Mesendoderm (in vitro differentiated cells): Measurements from ENCODE around the gene NGDN.
A peak's percentile ranks its signal among the peaks of the same experiment; 100 is the strongest.

Experiments
- DNase-seq: peaks from one replicate; pipeline ENCODE4 v3.0.0; 2013
- H2AK5ac ChIP-seq: 2 replicates; pipeline ENCODE4 v1.6.1; 2013; ENCODE audit warnings: low read length, inconsistent platforms
- H2BK120ac ChIP-seq: 2 replicates; pipeline ENCODE4 v1.6.1; 2013; ENCODE audit warnings: low read depth, mild to moderate bottlenecking, low read length, moderate library complexity, mixed read lengths
- H2BK15ac ChIP-seq: replicated peaks from 2 replicates; pipeline ENCODE4 v1.6.1; 2013; ENCODE audit warnings: low read depth, mild to moderate bottlenecking, moderate library complexity
- H2BK5ac ChIP-seq: 2 replicates; pipeline ENCODE4 v1.6.1; 2013; ENCODE audit warnings: low read length, inconsistent platforms
- H3K18ac ChIP-seq: 2 replicates; pipeline ENCODE4 v1.6.1; 2013; ENCODE audit warnings: mild to moderate bottlenecking, low read length, mixed read lengths
- H3K23ac ChIP-seq: one replicate; pipeline ENCODE4 v1.6.1; 2013; ENCODE audit warnings: low read length
- H3K27ac ChIP-seq: 2 replicates; pipeline ENCODE4 v1.5.1; 2013; ENCODE audit warnings: low read depth, mild to moderate bottlenecking, inconsistent platforms, low read length, moderate library complexity
- H3K27me3 ChIP-seq: 2 replicates; pipeline ENCODE4 v1.6.1; 2013; ENCODE audit warnings: low read length, control low read depth, mild to moderate bottlenecking, inconsistent platforms; ENCODE audit not compliant: insufficient read depth, poor library complexity
- H3K36me3 ChIP-seq: 2 replicates; pipeline ENCODE4 v1.6.1; 2013; ENCODE audit warnings: low read length, inconsistent platforms; ENCODE audit not compliant: control insufficient read depth, insufficient read depth
- H3K4ac ChIP-seq: one replicate; pipeline ENCODE4 v1.6.1; 2013; ENCODE audit warnings: low read depth, mild to moderate bottlenecking, low read length, moderate library complexity
- H3K4me1 ChIP-seq: 2 replicates; pipeline ENCODE4 v1.6.1; 2013; ENCODE audit warnings: low read depth, low read length, inconsistent platforms; ENCODE audit not compliant: control insufficient read depth
- H3K4me2 ChIP-seq: 2 replicates; pipeline ENCODE4 v1.6.1; 2013; ENCODE audit warnings: low read length
- H3K4me3 ChIP-seq: 2 replicates; pipeline ENCODE4 v1.5.1; 2013; ENCODE audit warnings: mild to moderate bottlenecking, low read length
- H3K56ac ChIP-seq: one replicate; pipeline ENCODE4 v1.6.1; 2013; ENCODE audit warnings: low read length
- H3K79me1 ChIP-seq: 2 replicates; pipeline ENCODE4 v1.6.1; 2013; ENCODE audit warnings: low read length, inconsistent platforms
- H3K79me2 ChIP-seq: 2 replicates; pipeline ENCODE4 v1.6.1; 2013; ENCODE audit warnings: mild to moderate bottlenecking, low read length; ENCODE audit not compliant: control insufficient read depth, insufficient read depth
- H3K9ac ChIP-seq: 2 replicates; pipeline ENCODE4 v1.6.1; 2013; ENCODE audit warnings: low read length, inconsistent platforms
- H4K5ac ChIP-seq: one replicate; pipeline ENCODE4 v1.6.1; 2013; ENCODE audit warnings: low read length
- H4K8ac ChIP-seq: one replicate; pipeline ENCODE4 v1.6.1; 2013; ENCODE audit warnings: low read depth, mild to moderate bottlenecking, control low read depth, low read length, moderate library complexity
- WGBS: extraction: QIAGEN DNeasy Blood & Tissue Kit; methylation state at CpG from one replicate; pipeline ENCODE4 v1.1.7; 2013; ENCODE audit warnings: low lambda C conversion rate, missing lambda C conversion rate; ENCODE audit not compliant: insufficient coverage; ENCODE audit errors: extremely low coverage; 5-methylcytosine and 5-hydroxymethylcytosine counted together

NGDN gene

DNA sequence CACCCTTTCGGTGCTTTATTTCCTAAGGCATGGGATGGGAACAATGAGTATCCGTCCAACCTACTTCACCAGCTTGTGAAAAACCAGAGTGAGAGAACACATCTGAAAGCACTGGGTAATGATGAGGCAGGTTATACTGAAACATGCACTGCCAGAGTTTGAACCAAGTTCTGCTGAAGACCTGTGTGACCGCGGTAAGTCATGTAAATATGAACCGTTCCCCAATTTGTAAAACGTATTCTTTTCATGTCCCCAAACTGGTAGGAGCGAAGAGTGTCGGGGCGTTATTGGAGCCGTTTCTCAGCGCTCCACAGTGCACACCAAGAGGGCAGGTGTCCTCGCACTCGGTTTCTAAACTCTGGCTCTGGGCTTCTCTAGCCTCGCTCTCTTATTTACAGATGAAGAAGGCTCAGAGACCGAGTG, 788 bp upstream of the NGDN start:
- H2BK120ac ChIP-seq: no peak overlapping the region
- H3K79me2 ChIP-seq: peaks cover 10% of the 10 kb centered on the region
- no peak overlapping the region for H2BK5ac ChIP-seq
- no peak for DNase-seq
- H3K27me3 ChIP-seq: no peaks in the 10 kb centered on the region
- no peaks in the 10 kb centered on the region for H3K4me1 ChIP-seq
- H3K4ac ChIP-seq: peak overlapping the region; percentile 38
- peak overlapping the region; percentile 71 for H3K18ac ChIP-seq
- peak overlapping the region; percentile 91 for H4K8ac ChIP-seq
- no CpG with 5 or more reads among the region's 15 CpGs for WGBS
- peak overlapping the region; percentile 21 for H3K4me3 ChIP-seq
- peak overlapping the region; percentile 85 for H3K56ac ChIP-seq
- peaks cover 7% of the 10 kb centered on the region for H3K79me1 ChIP-seq
- no peak overlapping the region for H2AK5ac ChIP-seq
- H3K23ac ChIP-seq: no peak overlapping the region
- no peaks in the 10 kb centered on the region for H3K36me3 ChIP-seq
- H4K5ac ChIP-seq: peak overlapping the region; percentile 99
- H3K9ac ChIP-seq: peak overlapping the region; percentile 57
- H3K27ac ChIP-seq: no peak overlapping the region
- H2BK15ac ChIP-seq: no peak overlapping the region
- H3K4me2 ChIP-seq: peak overlapping the region; percentile 57

- H3K4me3 ChIP-seq: peak overlapping the region; percentile 97
- H2BK120ac ChIP-seq: no peak overlapping the region
- H3K27ac ChIP-seq: no peak overlapping the region
- no peak overlapping the region for H2BK5ac ChIP-seq
- peaks cover 2% of the 10 kb centered on the region for H3K36me3 ChIP-seq
- H3K9ac ChIP-seq: peak overlapping the region; percentile 97
- H3K4me2 ChIP-seq: peak overlapping the region; percentile 52
- no peak overlapping the region for H4K5ac ChIP-seq
- DNase-seq: no peak
- no peak overlapping the region for H4K8ac ChIP-seq
- H3K4ac ChIP-seq: no peak overlapping the region
- H3K56ac ChIP-seq: peak overlapping the region; percentile 98
- H2BK15ac ChIP-seq: no peak overlapping the region
- no CpG with 5 or more reads among the region's 11 CpGs for WGBS
- H3K4me1 ChIP-seq: no peaks in the 10 kb centered on the region
- no peak overlapping the region for H2AK5ac ChIP-seq
- H3K18ac ChIP-seq: no peak overlapping the region
- H3K79me2 ChIP-seq: peaks cover 10% of the 10 kb centered on the region
- H3K27me3 ChIP-seq: no peaks in the 10 kb centered on the region
- peaks cover 7% of the 10 kb centered on the region for H3K79me1 ChIP-seq
- no peak overlapping the region for H3K23ac ChIP-seq
Observed at GRCh38 chr14:23469906-23470403, 452 bp downstream of the NGDN start.

DNA sequence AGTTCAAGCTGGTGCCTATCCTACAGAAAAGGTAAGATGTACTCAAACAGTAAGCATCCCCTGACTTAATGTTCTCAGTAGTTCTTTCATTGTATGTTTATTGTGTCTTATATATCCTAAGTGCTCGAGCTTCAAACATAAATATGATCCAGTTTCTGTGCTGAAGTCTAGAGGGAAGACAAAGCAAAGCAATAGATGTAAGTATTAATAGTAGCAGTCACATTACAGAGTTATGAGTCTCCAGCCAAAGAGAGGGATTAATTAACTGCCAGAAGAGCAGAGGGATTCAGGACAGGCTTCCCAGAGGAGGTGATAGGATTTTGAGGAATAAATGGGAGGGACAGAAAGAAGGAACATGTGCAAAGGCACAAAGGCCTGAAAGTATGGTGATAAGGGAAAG, 1.4 kb downstream of the NGDN start:
- H3K4me2 ChIP-seq: no peak overlapping the region
- peaks cover 10% of the 10 kb centered on the region for H3K79me2 ChIP-seq
- no CpG with 5 or more reads among the region's 1 CpG for WGBS
- peaks cover 2% of the 10 kb centered on the region for H3K36me3 ChIP-seq
- no peak overlapping the region for H3K56ac ChIP-seq
- H2BK15ac ChIP-seq: no peak overlapping the region
- H2BK5ac ChIP-seq: no peak overlapping the region
- no peak overlapping the region for H3K4ac ChIP-seq
- H3K18ac ChIP-seq: no peak overlapping the region
- peaks cover 7% of the 10 kb centered on the region for H3K79me1 ChIP-seq
- H3K9ac ChIP-seq: no peak overlapping the region
- no peak overlapping the region for H3K4me3 ChIP-seq
- H3K27ac ChIP-seq: no peak overlapping the region
- no peak overlapping the region for H4K8ac ChIP-seq
- H3K4me1 ChIP-seq: no peaks in the 10 kb centered on the region
- no peak overlapping the region for H2AK5ac ChIP-seq
- H2BK120ac ChIP-seq: no peak overlapping the region
- H3K23ac ChIP-seq: no peak overlapping the region
- H4K5ac ChIP-seq: no peak overlapping the region
- no peaks in the 10 kb centered on the region for H3K27me3 ChIP-seq
- DNase-seq: no peak

- Histone ChIP-seq H3K4me3 (no peak overlapping the region), H2BK5ac (no peak overlapping the region), H2AK5ac (no peak overlapping the region), H2BK15ac (no peak overlapping the region), H2BK120ac (no peak overlapping the region), H3K4me2 (no peak overlapping the region), H3K4ac (no peak overlapping the region), H3K79me1 (no peaks in the 10 kb centered on the region), H3K27ac (no peak overlapping the region), H4K8ac (no peak overlapping the region), H3K79me2 (no peaks in the 10 kb centered on the region), H4K5ac (no peak overlapping the region), H3K56ac (no peak overlapping the region), H3K23ac (no peak overlapping the region), H3K18ac (no peak overlapping the region), H3K4me1 (peaks cover 3% of the 10 kb centered on the region), H3K9ac (no peak overlapping the region), H3K27me3 (no peaks in the 10 kb centered on the region), H3K36me3 (peaks cover 8% of the 10 kb centered on the region)
- WGBS: 100% methylated on average over 2 of the region's 5 CpGs
- peak; percentile 53 for DNase-seq
Observed at GRCh38 chr14:23478109-23478759, 8.7 kb downstream of the NGDN start.

DNA sequence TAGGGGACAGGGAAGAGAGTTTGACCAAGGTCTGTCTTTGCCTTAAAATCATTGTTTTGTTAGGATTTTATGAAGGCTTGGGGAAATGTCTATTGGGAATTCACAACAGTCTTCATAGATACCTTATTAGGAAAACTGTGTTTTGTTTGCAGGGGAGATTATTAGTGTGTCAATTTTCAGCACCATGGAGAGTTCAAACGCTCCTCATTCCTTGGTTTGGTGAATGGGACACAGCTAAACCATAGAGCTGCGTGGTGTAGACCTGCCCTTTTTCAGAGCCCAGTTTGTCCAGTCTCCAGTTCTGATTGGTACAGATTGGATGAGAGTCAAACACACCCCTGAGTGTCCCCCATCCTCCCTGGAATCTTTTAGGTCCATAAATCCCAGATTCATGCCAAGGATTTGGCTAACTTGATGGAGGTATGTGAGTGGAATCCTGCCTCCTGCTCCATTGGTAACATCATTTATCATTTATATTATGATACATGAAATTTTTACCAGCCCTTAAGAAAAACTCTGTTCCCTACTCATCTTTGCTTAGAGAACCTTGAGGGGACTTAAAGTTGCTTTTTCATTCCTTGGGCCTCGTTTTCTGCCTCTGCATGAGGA, 12.0 kb downstream of the NGDN start:
- no peak overlapping the region for H4K5ac ChIP-seq
- H3K4ac ChIP-seq: no peak overlapping the region
- H2AK5ac ChIP-seq: no peak overlapping the region
- no peak overlapping the region for H3K23ac ChIP-seq
- H3K9ac ChIP-seq: no peak overlapping the region
- no peaks in the 10 kb centered on the region for H3K79me1 ChIP-seq
- H3K79me2 ChIP-seq: no peaks in the 10 kb centered on the region
- H3K18ac ChIP-seq: no peak overlapping the region
- DNase-seq: peak; percentile 54
- peaks cover 10% of the 10 kb centered on the region for H3K4me1 ChIP-seq
- H3K4me2 ChIP-seq: no peak overlapping the region
- peaks cover 3% of the 10 kb centered on the region for H3K36me3 ChIP-seq
- H2BK5ac ChIP-seq: no peak overlapping the region
- no peak overlapping the region for H3K27ac ChIP-seq
- H3K56ac ChIP-seq: no peak overlapping the region
- no peak overlapping the region for H2BK120ac ChIP-seq
- no CpG with 5 or more reads among the region's 3 CpGs for WGBS
- no peaks in the 10 kb centered on the region for H3K27me3 ChIP-seq
- H4K8ac ChIP-seq: no peak overlapping the region
- H2BK15ac ChIP-seq: no peak overlapping the region
- H3K4me3 ChIP-seq: no peak overlapping the region
